GM19397 (cell line): ENCODE data around the gene RCHY1.
"Not testable (repeated sequence)": the region's sequence is repeated elsewhere in the genome, so short reads cannot be mapped to it uniquely, and the experiment has no call there.

Experiments
- ATAC-seq: cut with Tn5 transposase; IDR thresholded peaks from one replicate; pipeline ENCODE4 v1.9.1; 2021; ENCODE audit warnings: mild to moderate bottlenecking, moderate library complexity; ENCODE audit not compliant: unreplicated experiment

Gene RCHY1

GRCh38 chr4:75519452-75519851, 5.2 kb upstream of the RCHY1 start:
- not testable (repeated sequence) for ATAC-seq

GRCh38 chr4:75516144-75516543, 1.9 kb upstream of the RCHY1 start:
- ATAC-seq = no peak

- ATAC-seq = peak; percentile 2
Measured at GRCh38 chr4:75514949-75515612, 878 bp upstream of the RCHY1 start.

- ATAC-seq = no peak
Measured at GRCh38 chr4:75513526-75514130, 575 bp downstream of the RCHY1 start.

GRCh38 chr4:75512386-75513211, 1.6 kb downstream of the RCHY1 start:
- no peak for ATAC-seq

- ATAC-seq = no peak
Measured at GRCh38 chr4:75511841-75512240, 2.4 kb downstream of the RCHY1 start.

GRCh38 chr4:75509592-75509991, 4.6 kb downstream of the RCHY1 start:
- not testable (repeated sequence) for ATAC-seq

- ATAC-seq = no peak
Measured at GRCh38 chr4:75505630-75506029, 8.6 kb downstream of the RCHY1 start.

GRCh38 chr4:75502671-75503070, 11.5 kb downstream of the RCHY1 start:
- ATAC-seq = no peak

- ATAC-seq = no peak
Measured at GRCh38 chr4:75499900-75500299, 14.3 kb downstream of the RCHY1 start.

- ATAC-seq = no peak
Measured at GRCh38 chr4:75498041-75498440, 16.2 kb downstream of the RCHY1 start.

- no peak for ATAC-seq
Measured at GRCh38 chr4:75497133-75497532, 17.1 kb downstream of the RCHY1 start.

- no peak for ATAC-seq
Measured at GRCh38 chr4:75496406-75496805, 17.8 kb downstream of the RCHY1 start.

GRCh38 chr4:75495476-75495875, 18.7 kb downstream of the RCHY1 start:
- ATAC-seq = no peak

GRCh38 chr4:75494563-75494962, 19.6 kb downstream of the RCHY1 start:
- no peak for ATAC-seq

GRCh38 chr4:75490155-75490554, 24.0 kb downstream of the RCHY1 start:
- no peak for ATAC-seq

GRCh38 chr4:75484190-75484589, 30.0 kb downstream of the RCHY1 start:
- no peak for ATAC-seq

- ATAC-seq = no peak
Measured at GRCh38 chr4:75477201-75477600, 37.0 kb downstream of the RCHY1 start.

GRCh38 chr4:75470738-75471137, 43.5 kb downstream of the RCHY1 start:
- ATAC-seq = no peak

GRCh38 chr4:75469896-75470295, 44.3 kb downstream of the RCHY1 start:
- no peak for ATAC-seq

GRCh38 chr4:75457365-75457764, 56.8 kb downstream of the RCHY1 start:
- no peak for ATAC-seq

GRCh38 chr4:75434105-75434504, 80.1 kb downstream of the RCHY1 start:
- no peak for ATAC-seq
